ENCODE data around the gene NLGN4Y. TPM values are rescaled to one million over a fixed set of nuclear protein-coding genes. Genes with fewer than 3 reads are reported as not detected.

NLGN4Y gene
- not detected in 2 replicates for total RNA-seq (2021)
- long read RNA-seq = 0 reads

GRCh38 chrY:14524272-14525231 is at the start of gene NLGN4Y:
Gene NLGN4Y, plus strand, starts transcription at chrY:14524529. Its CDS starts 97,591 bp downstream, at chrY:14622120.
- Histone ChIP-seq H3K27ac (ENCODE audit: insufficient read length, low read depth, low read length) (no peak within 1 kb of the TSS), H2AFZ (ENCODE audit: low read length) (no peak within 1 kb of the TSS), H3K27me3 (ENCODE audit: insufficient read depth, low read length) (no peaks in the 10 kb centered on the region), H4K91ac (ENCODE audit: insufficient read length, low read depth, low read length) (no peak within 1 kb of the TSS), H3K4me2 (ENCODE audit: insufficient read depth, insufficient read length, low read length) (no peak within 1 kb of the TSS), H3K4ac (ENCODE audit: low read depth, low read length) (no peak within 1 kb of the TSS), H3K79me2 (ENCODE audit: insufficient read depth, low read length) (no peaks in the 10 kb centered on the region), H2BK15ac (ENCODE audit: low read depth, low read length) (no peak within 1 kb of the TSS), H3K56ac (ENCODE audit: insufficient read length, low read depth, low read length) (no peak within 1 kb of the TSS), H3K9me3 (ENCODE audit: control insufficient read depth, low read depth, low read length) (no peaks in the 10 kb centered on the region), H3T11ph (ENCODE audit: low read length) (no peak within 1 kb of the TSS), H2BK5ac (ENCODE audit: insufficient read length, low read length) (no peak within 1 kb of the TSS), H3K79me1 (ENCODE audit: insufficient read depth, low read depth, low read length, poor library complexity, severe bottlenecking) (no peaks in the 10 kb centered on the region), H4K8ac (replicated peaks; ENCODE audit: insufficient read length, low read depth, low read length) (no peak within 1 kb of the TSS), H4K20me1 (ENCODE audit: control insufficient read depth, insufficient read depth, insufficient read length) (no peaks in the 10 kb centered on the region), H3K14ac (ENCODE audit: insufficient read depth, low read length) (no peak within 1 kb of the TSS), H3K18ac (ENCODE audit: insufficient read length, low read depth, low read length) (no peak within 1 kb of the TSS), H3K9ac (ENCODE audit: extremely low read depth, insufficient read length, low read length) (no peak within 1 kb of the TSS), H2BK20ac (ENCODE audit: low read depth, low read length, poor library complexity, severe bottlenecking) (no peak within 1 kb of the TSS), H4K5ac (ENCODE audit: insufficient read length, low read depth, low read length) (no peak within 1 kb of the TSS), H2AK5ac (ENCODE audit: insufficient read length, low read length) (no peak within 1 kb of the TSS), H3K23ac (ENCODE audit: insufficient read length, low read depth, low read length) (no peak within 1 kb of the TSS), H2BK120ac (ENCODE audit: low read depth, low read length, poor library complexity, severe bottlenecking) (no peak within 1 kb of the TSS), H3K23me2 (ENCODE audit: insufficient read length, low read depth, low read length, poor library complexity, severe bottlenecking) (no peaks in the 10 kb centered on the region), H2BK12ac (ENCODE audit: insufficient read length, low read depth, low read length) (no peak within 1 kb of the TSS), H3K4me1 (ENCODE audit: insufficient read depth, low read length) (no peaks in the 10 kb centered on the region)
- DNase-seq = no peak
- H3K27ac Mint-ChIP-seq = no peak within 1 kb of the TSS
- TF ChIP-seq CTCF (conservative IDR thresholded peaks at IDR 0.05) = no peak
- H3K4me3 Mint-ChIP-seq = no peak within 1 kb of the TSS
- no CpG with 5 or more reads among the region's 65 CpGs for WGBS (ENCODE audit: extremely low coverage, insufficient read length, low lambda C conversion rate)
- no peaks in the 10 kb centered on the region for H3K36me3 Mint-ChIP-seq (ENCODE audit: insufficient read depth in 1 of 3, low read depth in 3 of 3)
- no peaks in the 10 kb centered on the region for H3K27me3 Mint-ChIP-seq (ENCODE audit: low read depth)
- no peaks in the 10 kb centered on the region for H3K9me3 Mint-ChIP-seq
- no peaks in the 10 kb centered on the region for H3K4me1 Mint-ChIP-seq

All from H9 (cell line).